SK-N-SH treated with all-trans-retinoic acid at 6 μM for 48 hours (cell line): ENCODE results near the gene TMA7B.

Experiments used
- ATAC-seq: fragments of 200-7000 bp; cut with Tn5 transposase; 3 replicates; pipeline ENCODE4 v1.9.1; 2020; ENCODE audit warnings: mild to moderate bottlenecking, moderate library complexity
- ARNTL ChIP-seq: fragments of 450-650 bp; formaldehyde crosslinking; IDR thresholded peaks from 2 replicates; pipeline ENCODE4 v1.5.0; 2020; ENCODE audit warnings: low read depth, mild to moderate bottlenecking, moderate library complexity, borderline replicate concordance
- BACH2 ChIP-seq: fragments of 250-450 bp; sonication (Bioruptor Pico); IDR thresholded peaks from 2 replicates; pipeline ENCODE4 v1.9.0; 2021; ENCODE audit warnings: mild to moderate bottlenecking, borderline replicate concordance
- CREB5 ChIP-seq: fragments of 250-450 bp; sonication (Bioruptor Pico); IDR thresholded peaks from 2 replicates; pipeline ENCODE4 v1.5.1; 2020; ENCODE audit warnings: low read depth, mild to moderate bottlenecking, moderate library complexity
- CSDC2 ChIP-seq: fragments of 250-450 bp; sonication (Bioruptor Pico); IDR thresholded peaks from 2 replicates; pipeline ENCODE4 v1.5.0; 2020; ENCODE audit warnings: mild to moderate bottlenecking, moderate library complexity
- CSRNP3 ChIP-seq: fragments of 250-450 bp; sonication (Bioruptor Pico); IDR thresholded peaks from 2 replicates; pipeline ENCODE4 v1.5.1; 2021; ENCODE audit warnings: mild to moderate bottlenecking, moderate library complexity
- ESRRG ChIP-seq: fragments of 250-450 bp; sonication (Bioruptor Pico); IDR thresholded peaks from 2 replicates; pipeline ENCODE4 v1.6.1; 2021; ENCODE audit warnings: mild to moderate bottlenecking
- GLIS3 ChIP-seq: fragments of 250-450 bp; sonication (Bioruptor Pico); IDR thresholded peaks from 2 replicates; pipeline ENCODE4 v1.5.0; 2020; ENCODE audit warnings: mild to moderate bottlenecking, moderate library complexity
- ISL1 ChIP-seq: fragments of 250-450 bp; sonication (Bioruptor Pico); IDR thresholded peaks from 2 replicates; pipeline ENCODE4 v2.1.2; 2022; ENCODE audit warnings: mild to moderate bottlenecking, moderate library complexity
- OSR1 ChIP-seq: fragments of 250-450 bp; sonication (Bioruptor Pico); IDR thresholded peaks from 2 replicates; pipeline ENCODE4 v1.8.0; 2022; ENCODE audit warnings: moderate library complexity, mild to moderate bottlenecking, inconsistent platforms
- PATZ1 ChIP-seq: fragments of 250-450 bp; sonication (Bioruptor Pico); IDR thresholded peaks from 2 replicates; pipeline ENCODE4 v1.8.0; 2020; ENCODE audit warnings: mild to moderate bottlenecking, moderate library complexity, borderline replicate concordance
- POU6F1 ChIP-seq: fragments of 250-450 bp; sonication (Bioruptor Pico); IDR thresholded peaks from 2 replicates; pipeline ENCODE4 v1.8.0; 2021; ENCODE audit warnings: low read depth, mild to moderate bottlenecking, moderate library complexity, borderline replicate concordance
- PPARA ChIP-seq: fragments of 250-450 bp; sonication (Bioruptor Pico); IDR thresholded peaks from 2 replicates; pipeline ENCODE4 v1.5.0; 2020; ENCODE audit warnings: mild to moderate bottlenecking, borderline replicate concordance
- RARB ChIP-seq: fragments of 250-450 bp; sonication (Bioruptor Pico); IDR thresholded peaks from 2 replicates; pipeline ENCODE4 v1.8.0; 2021; ENCODE audit warnings: mild to moderate bottlenecking, moderate library complexity
- SNAI2 ChIP-seq: fragments of 250-450 bp; sonication (Bioruptor Pico); IDR thresholded peaks from 2 replicates; pipeline ENCODE4 v1.5.0; 2020; ENCODE audit warnings: mild to moderate bottlenecking, moderate library complexity
- TOX ChIP-seq: fragments of 250-450 bp; sonication (Bioruptor Pico); IDR thresholded peaks from 2 replicates; pipeline ENCODE4 v1.8.0; 2021; ENCODE audit warnings: mild to moderate bottlenecking, moderate library complexity, borderline replicate concordance
- TSHZ2 ChIP-seq: fragments of 250-450 bp; sonication (Bioruptor Pico); IDR thresholded peaks from 2 replicates; pipeline ENCODE4 v1.5.0; 2020; ENCODE audit warnings: mild to moderate bottlenecking, moderate library complexity
- ZC3H10 ChIP-seq: fragments of 250-450 bp; sonication (Bioruptor Pico); IDR thresholded peaks from 2 replicates; pipeline ENCODE4 v1.5.1; 2021; ENCODE audit warnings: mild to moderate bottlenecking, moderate library complexity
- ZFP3 ChIP-seq: fragments of 250-450 bp; sonication (Bioruptor Pico); IDR thresholded peaks from 2 replicates; pipeline ENCODE4 v1.5.0; 2020; ENCODE audit warnings: mild to moderate bottlenecking, moderate library complexity
- ZFP30 ChIP-seq: fragments of 450-650 bp; formaldehyde crosslinking; IDR thresholded peaks from 2 replicates; pipeline ENCODE4 v1.5.0; 2022; ENCODE audit warnings: mild to moderate bottlenecking, moderate library complexity
- ZNF565 ChIP-seq: fragments of 450-650 bp; formaldehyde crosslinking; conservative IDR thresholded peaks from 2 replicates; pipeline ENCODE4 v1.5.0; 2020; ENCODE audit warnings: low read depth, mild to moderate bottlenecking, moderate library complexity
- ZNF70 ChIP-seq: fragments of 450-650 bp; formaldehyde crosslinking; IDR thresholded peaks from 2 replicates; pipeline ENCODE4 v1.5.0; 2020; ENCODE audit warnings: mild to moderate bottlenecking, moderate library complexity
- ZNF8 ChIP-seq: fragments of 450-650 bp; formaldehyde crosslinking; IDR thresholded peaks from 2 replicates; pipeline ENCODE4 v1.5.0; 2020; ENCODE audit warnings: mild to moderate bottlenecking, moderate library complexity

The TMA7B gene

GRCh38 chr22:40000171-40000570, 40.0 kb downstream of the TMA7B start:
- ATAC-seq = no peak
- TF ChIP-seq POU6F1 (no peak), GLIS3 (no peak), CSDC2 (CRISPR knock-in tag) (no peak), ARNTL (CRISPR knock-in tag) (no peak), ZFP3 (CRISPR knock-in tag) (no peak), PPARA (CRISPR knock-in tag) (no peak), ZNF70 (CRISPR knock-in tag) (no peak), ZC3H10 (CRISPR knock-in tag) (no peak), ZNF8 (no peak), ZNF565 (CRISPR knock-in tag) (no peak), RARB (CRISPR knock-in tag) (no peak), PATZ1 (CRISPR knock-in tag) (no peak), TSHZ2 (no peak), ISL1 (CRISPR knock-in tag) (no peak), SNAI2 (CRISPR knock-in tag) (no peak)
- TF ChIP-seq, all 23 proteins: peak for 0

GRCh38 chr22:40001106-40001505, 40.9 kb downstream of the TMA7B start:
- TF ChIP-seq ZNF565 (CRISPR knock-in tag) (no peak), ESRRG (CRISPR knock-in tag) (no peak), CREB5 (CRISPR knock-in tag) (no peak)

GRCh38 chr22:40001800-40002577, 41.8 kb downstream of the TMA7B start:
- TF ChIP-seq CSRNP3 (no peak), TOX (CRISPR knock-in tag) (no peak), POU6F1 (no peak), GLIS3 (no peak), ESRRG (CRISPR knock-in tag) (no peak), SNAI2 (CRISPR knock-in tag) (no peak), OSR1 (CRISPR knock-in tag) (no peak), BACH2 (no peak), ZFP30 (no peak), CREB5 (CRISPR knock-in tag) (no peak), TSHZ2 (no peak)
- ATAC-seq = no peak

More at GRCh38 chr22:40001106-40001505, 40.9 kb downstream of the TMA7B start:
- ATAC-seq = no peak
